Activated T-cell treated with anti-CD3 and anti-CD28 coated beads for 1 hour (primary cell): Measurements from ENCODE around the gene AWAT2.
A peak's percentile ranks its signal among the peaks of the same experiment; 100 is the strongest.

Experiments used
- DNase-seq: peaks from one replicate; pipeline ENCODE4 v3.0.0-alpha.2; 2020; ENCODE audit warnings: low read depth

Gene AWAT2

GRCh38 chrX:70042399-70043371 lies 7.1 kb downstream of the AWAT2 start:
- no peak for DNase-seq

- DNase-seq = no peak
Observed at GRCh38 chrX:70041993-70042392, 7.7 kb downstream of the AWAT2 start.

- DNase-seq = no peak
Observed at GRCh38 chrX:70039758-70040157, 10.0 kb downstream of the AWAT2 start.

- DNase-seq = no peak
Observed at GRCh38 chrX:70038951-70039350, 10.8 kb downstream of the AWAT2 start.

GRCh38 chrX:70038515-70038914 lies 11.2 kb downstream of the AWAT2 start:
- no peak for DNase-seq

GRCh38 chrX:70034646-70035045 lies 15.1 kb downstream of the AWAT2 start:
- no peak for DNase-seq

- DNase-seq = peak; percentile 1
Observed at GRCh38 chrX:70033348-70034051, 16.2 kb downstream of the AWAT2 start.

- DNase-seq = no peak
Observed at GRCh38 chrX:70032792-70033191, 16.9 kb downstream of the AWAT2 start.

- DNase-seq = peak; percentile 2
Observed at GRCh38 chrX:70030301-70030767, 19.4 kb downstream of the AWAT2 start.

GRCh38 chrX:70029863-70030262 lies 19.9 kb downstream of the AWAT2 start:
- DNase-seq = no peak

- DNase-seq = no peak
Observed at GRCh38 chrX:70026851-70027200, 22.9 kb downstream of the AWAT2 start.

- no peak for DNase-seq
Observed at GRCh38 chrX:70026112-70026850, 23.5 kb downstream of the AWAT2 start.

GRCh38 chrX:70025464-70025863 lies 24.3 kb downstream of the AWAT2 start:
- DNase-seq = no peak

GRCh38 chrX:70022616-70023015 lies 27.1 kb downstream of the AWAT2 start:
- no peak for DNase-seq

- DNase-seq = no peak
Observed at GRCh38 chrX:70016513-70016912, 33.2 kb downstream of the AWAT2 start.

GRCh38 chrX:70013466-70014381 lies 36.0 kb downstream of the AWAT2 start:
- no peak for DNase-seq

GRCh38 chrX:70012756-70013155 lies 37.0 kb downstream of the AWAT2 start:
- no peak for DNase-seq

GRCh38 chrX:70009970-70010369 lies 39.8 kb downstream of the AWAT2 start:
- no peak for DNase-seq

GRCh38 chrX:70009049-70009448 lies 40.7 kb downstream of the AWAT2 start:
- DNase-seq = no peak

- DNase-seq = no peak
Observed at GRCh38 chrX:70007946-70008345, 41.8 kb downstream of the AWAT2 start.

- DNase-seq = no peak
Observed at GRCh38 chrX:70001708-70002341, 47.9 kb downstream of the AWAT2 start.
